ENCODE measurements around the gene YPEL3. TPM values are rescaled to one million over a fixed set of nuclear protein-coding genes. Genes with fewer than 3 reads are reported as not detected.
A peak's percentile ranks its signal among the peaks of the same experiment; 100 is the strongest.

The YPEL3 gene
- total RNA-seq, 1 donor from 2014 or later, result 6.8 TPM

GRCh38 chr16:30075503-30076275, 20.3 kb downstream of the YPEL3 start, which contains the start of gene PPP4C:
Gene PPP4C, plus strand, starts transcription at chr16:30075994. Its CDS starts 384 bp downstream, at chr16:30076378.
- Mint-ChIP-seq H3K27me3 (ENCODE audit: insufficient read depth, low read depth) (peaks cover 3% of the 10 kb centered on the region), H3K36me3 (peaks cover 13% of the 10 kb centered on the region), H3K4me3 (peak within 1 kb of the TSS; percentile 96), H3K27ac (peak within 1 kb of the TSS; percentile 81), H3K4me1 (peaks cover 21% of the 10 kb centered on the region), H3K9me3 (no peaks in the 10 kb centered on the region)
- Histone ChIP-seq H2AFZ (replicated peaks) (no peak within 1 kb of the TSS), H3K4me1 (peaks cover 10% of the 10 kb centered on the region), H3K9me3 (ENCODE audit: low read depth) (no peaks in the 10 kb centered on the region), H3K4me2 (peak within 1 kb of the TSS; percentile 98), H3K79me2 (ENCODE audit: low read depth) (peaks cover 47% of the 10 kb centered on the region), H3K27me3 (no peaks in the 10 kb centered on the region), H3K36me3 (no peaks in the 10 kb centered on the region), H3K27ac (peak within 1 kb of the TSS; percentile 62), H3K4me3 (peak within 1 kb of the TSS; percentile 90), H3K9ac (peak within 1 kb of the TSS; percentile 92), H3F3A (ENCODE audit: low read depth) (peaks cover 46% of the 10 kb centered on the region), H4K20me1 (ENCODE audit: low read depth) (peaks cover 36% of the 10 kb centered on the region)
- DNase-seq (ENCODE audit: low spot score), result peak; percentile 96
- TF ChIP-seq CTCF (IDR thresholded peaks at IDR 0.05) (peak; percentile 9), EZH2phosphoT487 (IDR thresholded peaks at IDR 0.05) (no peak), EZH2 (IDR thresholded peaks at IDR 0.05) (no peak)

- Histone ChIP-seq H3K4me2 (no peak overlapping the region), H2AFZ (replicated peaks) (no peak overlapping the region), H3K36me3 (peaks cover 13% of the 10 kb centered on the region), H3K9ac (no peak overlapping the region), H3K27ac (no peak overlapping the region), H3F3A (ENCODE audit: low read depth) (peaks cover 68% of the 10 kb centered on the region), H3K79me2 (ENCODE audit: low read depth) (peaks cover 48% of the 10 kb centered on the region), H4K20me1 (ENCODE audit: low read depth) (peaks cover 54% of the 10 kb centered on the region), H3K27me3 (no peaks in the 10 kb centered on the region), H3K4me3 (no peak overlapping the region), H3K4me1 (peaks cover 12% of the 10 kb centered on the region), H3K9me3 (ENCODE audit: low read depth) (no peaks in the 10 kb centered on the region)
- Mint-ChIP-seq H3K9me3 (no peaks in the 10 kb centered on the region), H3K27me3 (ENCODE audit: insufficient read depth, low read depth) (peaks cover 2% of the 10 kb centered on the region), H3K4me1 (peaks cover 32% of the 10 kb centered on the region), H3K27ac (no peak overlapping the region), H3K36me3 (peaks cover 37% of the 10 kb centered on the region), H3K4me3 (peak overlapping the region; percentile 40)
- DNase-seq (ENCODE audit: low spot score), result no peak
- TF ChIP-seq EZH2phosphoT487 (IDR thresholded peaks at IDR 0.05) (no peak), CTCF (IDR thresholded peaks at IDR 0.05) (no peak), EZH2 (IDR thresholded peaks at IDR 0.05) (no peak)
Observed at GRCh38 chr16:30070490-30070889, 25.5 kb downstream of the YPEL3 start.

GRCh38 chr16:30069611-30070462, 26.2 kb downstream of the YPEL3 start:
- Histone ChIP-seq H3K4me3 (no peak overlapping the region), H3K4me2 (no peak overlapping the region), H4K20me1 (ENCODE audit: low read depth) (peaks cover 54% of the 10 kb centered on the region), H3K79me2 (ENCODE audit: low read depth) (peaks cover 48% of the 10 kb centered on the region), H3K9ac (no peak overlapping the region), H3K36me3 (peaks cover 13% of the 10 kb centered on the region), H3F3A (ENCODE audit: low read depth) (peaks cover 67% of the 10 kb centered on the region), H3K27ac (no peak overlapping the region), H3K27me3 (no peaks in the 10 kb centered on the region), H3K4me1 (peaks cover 12% of the 10 kb centered on the region), H2AFZ (replicated peaks) (no peak overlapping the region), H3K9me3 (ENCODE audit: low read depth) (no peaks in the 10 kb centered on the region)
- Mint-ChIP-seq H3K4me3 (peak overlapping the region; percentile 72), H3K27me3 (ENCODE audit: insufficient read depth, low read depth) (peaks cover 2% of the 10 kb centered on the region), H3K9me3 (no peaks in the 10 kb centered on the region), H3K36me3 (peaks cover 37% of the 10 kb centered on the region), H3K4me1 (peaks cover 29% of the 10 kb centered on the region), H3K27ac (no peak overlapping the region)
- DNase-seq (ENCODE audit: low spot score), result no peak
- TF ChIP-seq CTCF (IDR thresholded peaks at IDR 0.05) (no peak), EZH2phosphoT487 (IDR thresholded peaks at IDR 0.05) (no peak)

Measured in neural progenitor cell (in vitro differentiated cells).